ENCODE results near the gene BICRAL.
A peak's percentile ranks its signal among the peaks of the same experiment; 100 is the strongest.
"Not testable (repeated sequence)": the region's sequence is repeated elsewhere in the genome, so short reads cannot be mapped to it uniquely, and the experiment has no call there.

Gene BICRAL

GRCh38 chr6:42781796-42782688 is at the start of gene BICRAL:
TSS of gene BICRAL (plus strand) at chr6:42782052. CDS start at chr6:42822023, 39,971 bp downstream.
- Histone ChIP-seq H3K4me3 (ENCODE audit: low read length) (peak within 1 kb of the TSS; percentile 87), H3K9me3 (ENCODE audit: control insufficient read depth, insufficient read depth, low read length) (no peaks in the 10 kb centered on the region), H4K20me1 (ENCODE audit: control insufficient read depth, insufficient read depth, low read depth, low read length) (no peaks in the 10 kb centered on the region), H3F3A (ENCODE audit: control insufficient read depth, insufficient read depth) (peaks cover 47% of the 10 kb centered on the region), H3K36me3 (ENCODE audit: control insufficient read depth, low read length) (peaks cover 47% of the 10 kb centered on the region), H3K27me3 (ENCODE audit: control insufficient read depth, low read length) (no peaks in the 10 kb centered on the region), H3K27ac (ENCODE audit: low read depth, low read length) (peak within 1 kb of the TSS; percentile 99), H3K4me2 (ENCODE audit: low read length) (peak within 1 kb of the TSS; percentile 88), H3K79me2 (ENCODE audit: control insufficient read depth, low read length) (peaks cover 80% of the 10 kb centered on the region), H3K4me1 (ENCODE audit: control insufficient read depth, low read length) (peaks cover 72% of the 10 kb centered on the region), H3K9me2 (replicated peaks; ENCODE audit: control insufficient read depth, low read length) (no peaks in the 10 kb centered on the region)
- TF ChIP-seq, protein P1, sequence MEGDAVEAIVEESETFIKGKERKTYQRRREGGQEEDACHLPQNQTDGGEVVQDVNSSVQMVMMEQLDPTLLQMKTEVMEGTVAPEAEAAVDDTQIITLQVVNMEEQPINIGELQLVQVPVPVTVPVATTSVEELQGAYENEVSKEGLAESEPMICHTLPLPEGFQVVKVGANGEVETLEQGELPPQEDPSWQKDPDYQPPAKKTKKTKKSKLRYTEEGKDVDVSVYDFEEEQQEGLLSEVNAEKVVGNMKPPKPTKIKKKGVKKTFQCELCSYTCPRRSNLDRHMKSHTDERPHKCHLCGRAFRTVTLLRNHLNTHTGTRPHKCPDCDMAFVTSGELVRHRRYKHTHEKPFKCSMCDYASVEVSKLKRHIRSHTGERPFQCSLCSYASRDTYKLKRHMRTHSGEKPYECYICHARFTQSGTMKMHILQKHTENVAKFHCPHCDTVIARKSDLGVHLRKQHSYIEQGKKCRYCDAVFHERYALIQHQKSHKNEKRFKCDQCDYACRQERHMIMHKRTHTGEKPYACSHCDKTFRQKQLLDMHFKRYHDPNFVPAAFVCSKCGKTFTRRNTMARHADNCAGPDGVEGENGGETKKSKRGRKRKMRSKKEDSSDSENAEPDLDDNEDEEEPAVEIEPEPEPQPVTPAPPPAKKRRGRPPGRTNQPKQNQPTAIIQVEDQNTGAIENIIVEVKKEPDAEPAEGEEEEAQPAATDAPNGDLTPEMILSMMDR (IDR thresholded peaks at IDR 0.05; ENCODE audit: low read depth, low read length, poor library complexity, severe bottlenecking) = no peak
- TF ChIP-seq EZH2phosphoT487 (IDR thresholded peaks at IDR 0.05; ENCODE audit: borderline replicate concordance, low read length) = no peak

GRCh38 chr6:42733867-42734481 is 47.9 kb upstream of the BICRAL start:
- H3K4me2 ChIP-seq (ENCODE audit: low read length); H3K9me2 ChIP-seq (replicated peaks; ENCODE audit: control insufficient read depth, low read length): not testable (repeated sequence)

GRCh38 chr6:42735976-42736375 is 45.9 kb upstream of the BICRAL start:
- H4K20me1 ChIP-seq (ENCODE audit: control insufficient read depth, insufficient read depth, low read depth, low read length) = no peaks in the 10 kb centered on the region
- H3K27ac ChIP-seq (ENCODE audit: low read depth, low read length) = no peak overlapping the region
- no peak overlapping the region for H3K4me3 ChIP-seq (ENCODE audit: low read length)
- no peak for TF ChIP-seq EZH2phosphoT487 (IDR thresholded peaks at IDR 0.05; ENCODE audit: borderline replicate concordance, low read length)
- TF ChIP-seq, protein P1 (IDR thresholded peaks at IDR 0.05; ENCODE audit: low read depth, low read length, poor library complexity, severe bottlenecking) = no peak
- H3K4me2 ChIP-seq (ENCODE audit: low read length) = no peak overlapping the region
- H3K4me1 ChIP-seq (ENCODE audit: control insufficient read depth, low read length) = peaks cover 17% of the 10 kb centered on the region
- no peaks in the 10 kb centered on the region for H3K27me3 ChIP-seq (ENCODE audit: control insufficient read depth, low read length)
- peaks cover 11% of the 10 kb centered on the region; the same call in 1 of the 2 replicates for H3F3A ChIP-seq (ENCODE audit: control insufficient read depth, insufficient read depth)
- H3K9me3 ChIP-seq (ENCODE audit: control insufficient read depth, insufficient read depth, low read length) = no peaks in the 10 kb centered on the region
- H3K36me3 ChIP-seq (ENCODE audit: control insufficient read depth, low read length) = no peaks in the 10 kb centered on the region
- H3K9me2 ChIP-seq (replicated peaks; ENCODE audit: control insufficient read depth, low read length) = no peaks in the 10 kb centered on the region
- H3K79me2 ChIP-seq (ENCODE audit: control insufficient read depth, low read length) = peaks cover 6% of the 10 kb centered on the region

More at GRCh38 chr6:42733867-42734481, 47.9 kb upstream of the BICRAL start:
- H3K4me1 ChIP-seq (ENCODE audit: control insufficient read depth, low read length); H3F3A ChIP-seq (ENCODE audit: control insufficient read depth, insufficient read depth); H3K79me2 ChIP-seq (ENCODE audit: control insufficient read depth, low read length); H3K4me3 ChIP-seq (ENCODE audit: low read length); H3K27ac ChIP-seq (ENCODE audit: low read depth, low read length); H3K9me3 ChIP-seq (ENCODE audit: control insufficient read depth, insufficient read depth, low read length); H4K20me1 ChIP-seq (ENCODE audit: control insufficient read depth, insufficient read depth, low read depth, low read length); H3K27me3 ChIP-seq (ENCODE audit: control insufficient read depth, low read length); H3K36me3 ChIP-seq (ENCODE audit: control insufficient read depth, low read length): not testable (repeated sequence)

DNA sequence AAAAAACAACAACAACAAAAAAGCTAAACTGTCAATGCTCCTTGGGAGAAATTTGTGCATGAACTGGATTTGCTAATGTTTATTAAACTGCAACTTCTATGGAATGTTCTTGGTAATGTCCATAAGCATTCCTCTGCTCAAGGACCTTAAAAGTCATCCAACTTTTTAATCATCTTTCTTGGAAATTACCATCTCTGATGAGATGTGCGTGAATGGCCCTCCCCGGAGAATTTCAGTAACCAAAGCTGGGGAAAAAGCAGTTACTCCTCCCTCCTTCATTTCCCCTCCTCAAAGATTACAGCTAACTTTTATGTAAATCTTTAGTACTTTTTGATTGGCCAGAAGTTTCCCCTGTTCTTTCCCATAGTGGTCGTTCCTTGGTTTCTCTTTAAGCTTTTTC is 41.1 kb upstream of the BICRAL start:
- Histone ChIP-seq H3K36me3 (ENCODE audit: control insufficient read depth, low read length) (peaks cover 33% of the 10 kb centered on the region), H3K9me2 (replicated peaks; ENCODE audit: control insufficient read depth, low read length) (no peaks in the 10 kb centered on the region), H4K20me1 (ENCODE audit: control insufficient read depth, insufficient read depth, low read depth, low read length) (no peaks in the 10 kb centered on the region), H3K27me3 (ENCODE audit: control insufficient read depth, low read length) (no peaks in the 10 kb centered on the region), H3K4me3 (ENCODE audit: low read length) (peak overlapping the region; percentile 67), H3K4me2 (ENCODE audit: low read length) (peak overlapping the region; percentile 80), H3F3A (ENCODE audit: control insufficient read depth, insufficient read depth) (peaks cover 43% of the 10 kb centered on the region), H3K9me3 (ENCODE audit: control insufficient read depth, insufficient read depth, low read length) (no peaks in the 10 kb centered on the region), H3K27ac (ENCODE audit: low read depth, low read length) (peak overlapping the region; percentile 97), H3K79me2 (ENCODE audit: control insufficient read depth, low read length) (peaks cover 41% of the 10 kb centered on the region), H3K4me1 (ENCODE audit: control insufficient read depth, low read length) (peaks cover 45% of the 10 kb centered on the region)
- TF ChIP-seq EZH2phosphoT487 (IDR thresholded peaks at IDR 0.05; ENCODE audit: borderline replicate concordance, low read length) = no peak
- TF ChIP-seq, protein P1 (IDR thresholded peaks at IDR 0.05; ENCODE audit: low read depth, low read length, poor library complexity, severe bottlenecking) = no peak
